ENCODE results near the gene GOLGA6A.

GOLGA6A gene

DNA sequence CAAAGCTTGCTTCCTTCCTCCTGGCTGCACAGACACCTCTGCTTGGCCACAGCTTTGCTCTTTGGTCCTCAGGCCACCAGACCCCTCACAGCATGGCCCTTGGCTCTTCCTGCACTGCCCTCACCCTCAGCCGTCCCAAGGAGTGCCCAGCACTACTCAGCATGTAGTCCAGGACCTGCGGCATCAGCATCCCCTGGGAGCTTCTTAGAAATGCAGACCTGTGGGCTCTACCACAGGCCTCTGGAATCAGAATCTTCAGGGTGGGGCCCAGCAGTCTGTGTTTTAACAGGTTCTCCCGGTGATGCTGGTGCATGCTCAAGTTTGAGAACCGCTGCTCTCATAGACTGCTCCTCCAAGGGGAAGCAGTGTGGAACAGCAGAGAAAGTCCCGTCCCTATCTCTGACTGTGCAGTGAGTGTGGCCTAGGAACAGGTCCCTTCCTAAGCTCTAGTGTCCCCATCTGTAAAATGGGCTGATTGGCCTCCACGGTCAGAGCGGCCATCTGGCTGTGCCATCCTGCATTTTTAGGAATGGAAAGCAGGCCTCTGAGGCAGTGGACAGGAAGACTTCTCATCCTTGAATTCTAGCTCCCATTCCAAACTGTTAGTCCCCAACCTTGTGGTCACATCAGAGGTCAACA is 36.6 kb downstream of the GOLGA6A start:
- Histone ChIP-seq H3K27ac (ENCODE audit: low read length) (no peak overlapping the region), H3K4me1 (ENCODE audit: insufficient read depth, low read length) (peaks cover 5% of the 10 kb centered on the region; the same call in 1 of the 2 replicates), H3K36me3 (ENCODE audit: insufficient read depth, low read depth, low read length) (no peaks in the 10 kb centered on the region), H3K9ac (ENCODE audit: low read depth, low read length) (no peak overlapping the region), H3K9me3 (ENCODE audit: insufficient read depth, low read depth, low read length) (no peaks in the 10 kb centered on the region), H3K27me3 (ENCODE audit: insufficient read depth, low read length) (no peaks in the 10 kb centered on the region), H3K4me3 (ENCODE audit: low read length) (no peak overlapping the region)

DNA sequence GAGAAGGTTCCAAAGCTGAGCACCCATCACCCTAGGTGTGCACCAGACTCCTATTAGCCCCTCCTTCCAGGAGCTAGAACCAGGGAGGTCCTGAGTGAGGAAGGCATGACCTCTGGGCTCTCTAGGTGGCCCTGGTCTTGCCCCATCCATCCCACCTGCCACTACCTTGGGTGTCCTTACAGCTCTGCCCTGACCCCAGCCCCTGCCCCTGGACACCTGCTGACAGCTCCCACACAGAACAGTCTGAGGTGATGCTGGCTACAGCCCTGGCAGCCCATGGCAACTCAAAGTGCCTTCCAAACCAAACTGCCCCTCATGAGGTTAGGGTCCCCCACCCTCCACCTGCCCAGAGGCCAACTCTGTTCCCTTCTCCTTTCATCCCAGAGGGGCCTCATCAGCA is 37.2 kb downstream of the GOLGA6A start:
- Histone ChIP-seq H3K27ac (ENCODE audit: low read length) (no peak overlapping the region), H3K36me3 (ENCODE audit: insufficient read depth, low read depth, low read length) (no peaks in the 10 kb centered on the region), H3K27me3 (ENCODE audit: insufficient read depth, low read length) (no peaks in the 10 kb centered on the region), H3K4me1 (ENCODE audit: insufficient read depth, low read length) (peaks cover 11% of the 10 kb centered on the region), H3K9me3 (ENCODE audit: insufficient read depth, low read depth, low read length) (no peaks in the 10 kb centered on the region), H3K9ac (ENCODE audit: low read depth, low read length) (no peak overlapping the region), H3K4me3 (ENCODE audit: low read length) (no peak overlapping the region)

DNA sequence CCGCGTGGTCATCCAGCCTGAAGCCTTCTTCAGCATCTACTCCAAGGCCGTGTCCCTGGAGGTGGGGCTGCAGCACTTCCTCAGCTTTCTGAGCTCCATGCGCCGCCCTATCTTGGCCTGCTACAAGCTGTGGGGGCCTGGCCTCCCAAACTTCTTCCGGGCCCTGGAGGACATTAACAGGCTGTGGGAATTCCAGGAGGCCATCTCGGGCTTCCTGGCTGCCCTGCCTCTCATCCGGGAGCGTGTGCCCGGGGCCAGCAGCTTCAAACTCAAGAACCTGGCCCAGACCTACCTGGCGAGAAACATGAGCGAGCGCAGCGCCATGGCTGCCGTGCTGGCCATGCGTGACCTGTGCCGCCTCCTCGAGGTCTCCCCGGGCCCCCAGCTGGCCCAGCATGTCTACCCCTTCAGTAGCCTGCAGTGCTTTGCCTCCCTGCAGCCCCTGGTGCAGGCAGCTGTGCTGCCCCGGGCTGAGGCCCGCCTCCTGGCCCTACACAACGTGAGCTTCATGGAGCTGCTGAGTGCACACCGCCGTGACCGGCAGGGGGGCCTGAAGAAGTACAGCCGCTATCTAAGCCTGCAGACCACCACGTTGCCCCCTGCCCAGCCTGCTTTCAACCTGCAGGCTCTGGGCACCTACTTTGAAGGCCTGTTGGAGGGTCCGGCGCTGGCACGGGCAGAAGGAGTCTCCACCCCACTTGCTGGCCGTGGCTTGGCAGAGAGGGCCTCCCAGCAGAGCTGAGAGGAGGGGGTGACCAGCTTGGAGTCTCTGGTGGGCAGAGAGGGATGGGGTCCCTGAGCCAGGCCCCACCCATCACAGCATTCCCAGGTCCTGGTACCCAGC is 37.9 kb downstream of the GOLGA6A start:
- Histone ChIP-seq H3K9me3 (ENCODE audit: insufficient read depth, low read depth, low read length) (no peaks in the 10 kb centered on the region), H3K36me3 (ENCODE audit: insufficient read depth, low read depth, low read length) (no peaks in the 10 kb centered on the region), H3K4me3 (ENCODE audit: low read length) (no peak overlapping the region), H3K4me1 (ENCODE audit: insufficient read depth, low read length) (peaks cover 11% of the 10 kb centered on the region), H3K9ac (ENCODE audit: low read depth, low read length) (no peak overlapping the region), H3K27me3 (ENCODE audit: insufficient read depth, low read length) (no peaks in the 10 kb centered on the region), H3K27ac (ENCODE audit: low read length) (no peak overlapping the region)

DNA sequence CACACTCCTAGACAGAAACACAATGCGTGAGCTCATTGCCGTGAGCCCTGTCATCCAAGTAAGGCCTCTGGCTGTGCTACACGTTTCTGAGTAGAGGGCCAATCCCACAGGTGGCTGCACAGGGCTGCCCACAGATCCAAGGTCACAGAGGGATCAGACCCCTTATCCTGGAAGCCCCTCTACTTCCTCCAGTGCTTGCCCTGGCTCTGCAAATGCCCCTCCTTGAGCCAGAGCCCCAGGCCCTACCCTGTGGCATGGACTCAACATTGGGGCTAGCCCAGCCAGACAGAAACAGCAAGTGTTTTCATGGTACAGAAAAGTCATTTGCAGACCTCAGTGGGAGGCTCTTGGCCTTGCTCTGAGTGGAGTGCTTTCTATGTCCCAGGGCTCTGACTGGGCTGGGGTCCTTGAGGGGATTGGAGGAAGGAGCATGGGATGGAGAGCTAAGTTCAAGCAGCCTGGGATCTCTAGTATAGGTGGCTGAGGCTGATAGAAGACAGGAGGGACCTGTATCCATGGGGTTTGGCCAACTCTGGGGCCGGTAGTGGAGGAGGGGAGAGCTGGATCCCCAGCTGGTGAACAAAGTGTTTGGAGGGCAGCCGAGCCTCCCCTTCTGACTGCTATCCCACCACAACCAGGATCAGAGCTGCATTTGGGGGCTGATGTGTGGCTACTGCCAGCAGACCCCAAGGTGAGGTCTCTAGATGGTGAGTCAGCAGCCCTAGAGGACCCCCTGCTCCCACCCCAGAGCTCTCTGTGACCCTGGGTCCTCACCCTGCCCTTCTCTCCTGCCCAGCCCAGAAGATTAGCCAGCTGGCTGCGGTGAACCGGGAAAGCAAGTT is 38.7 kb downstream of the GOLGA6A start:
- Histone ChIP-seq H3K4me3 (ENCODE audit: low read length) (no peak overlapping the region), H3K9ac (ENCODE audit: low read depth, low read length) (no peak overlapping the region), H3K9me3 (ENCODE audit: insufficient read depth, low read depth, low read length) (no peaks in the 10 kb centered on the region), H3K27me3 (ENCODE audit: insufficient read depth, low read length) (no peaks in the 10 kb centered on the region), H3K36me3 (ENCODE audit: insufficient read depth, low read depth, low read length) (no peaks in the 10 kb centered on the region), H3K4me1 (ENCODE audit: insufficient read depth, low read length) (peaks cover 13% of the 10 kb centered on the region), H3K27ac (ENCODE audit: low read length) (no peak overlapping the region)

DNA sequence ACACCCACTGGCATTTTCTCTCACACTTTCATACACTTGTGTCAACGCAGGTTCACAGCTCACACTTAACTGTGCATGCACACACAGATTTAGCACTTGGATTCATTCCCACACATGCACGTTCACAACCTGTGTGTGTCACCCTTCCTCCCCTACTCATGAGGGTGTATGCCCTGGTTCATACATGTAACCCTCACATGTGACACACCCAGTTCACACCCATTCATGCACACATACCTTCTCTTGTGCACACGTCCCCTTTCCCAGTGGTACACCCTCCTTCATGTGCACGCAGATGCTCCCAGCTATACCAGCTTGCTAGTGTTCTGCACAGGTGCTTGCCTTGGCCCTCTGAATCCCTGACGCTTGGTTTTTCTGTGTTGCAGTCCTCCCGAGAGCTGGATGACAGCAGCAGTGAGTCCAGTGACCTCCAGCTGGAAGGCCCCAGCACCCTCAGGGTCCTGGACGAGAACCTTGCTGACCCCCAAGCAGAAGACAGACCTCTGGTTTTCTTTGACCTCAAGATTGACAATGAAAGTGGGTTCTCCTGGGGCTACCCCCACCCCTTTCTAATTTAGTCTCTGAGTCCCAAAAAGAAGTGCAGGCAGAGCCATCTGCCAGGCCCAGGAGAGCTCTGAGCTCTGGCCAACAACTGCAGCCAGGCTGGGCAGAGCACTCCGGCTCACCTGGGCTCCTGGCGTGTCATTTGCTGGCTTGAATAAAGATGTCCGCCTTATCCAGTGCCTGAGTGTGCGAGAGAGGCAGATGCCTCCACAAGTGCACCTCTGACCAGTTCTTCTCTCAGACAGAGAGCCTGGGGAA is 39.5 kb downstream of the GOLGA6A start:
- Histone ChIP-seq H3K4me1 (ENCODE audit: insufficient read depth, low read length) (peaks cover 10% of the 10 kb centered on the region; the same call in 1 of the 2 replicates), H3K4me3 (ENCODE audit: low read length) (no peak overlapping the region), H3K27me3 (ENCODE audit: insufficient read depth, low read length) (no peaks in the 10 kb centered on the region), H3K9me3 (ENCODE audit: insufficient read depth, low read depth, low read length) (no peaks in the 10 kb centered on the region), H3K27ac (ENCODE audit: low read length) (no peak overlapping the region), H3K9ac (ENCODE audit: low read depth, low read length) (no peak overlapping the region), H3K36me3 (ENCODE audit: insufficient read depth, low read depth, low read length) (no peaks in the 10 kb centered on the region)

DNA sequence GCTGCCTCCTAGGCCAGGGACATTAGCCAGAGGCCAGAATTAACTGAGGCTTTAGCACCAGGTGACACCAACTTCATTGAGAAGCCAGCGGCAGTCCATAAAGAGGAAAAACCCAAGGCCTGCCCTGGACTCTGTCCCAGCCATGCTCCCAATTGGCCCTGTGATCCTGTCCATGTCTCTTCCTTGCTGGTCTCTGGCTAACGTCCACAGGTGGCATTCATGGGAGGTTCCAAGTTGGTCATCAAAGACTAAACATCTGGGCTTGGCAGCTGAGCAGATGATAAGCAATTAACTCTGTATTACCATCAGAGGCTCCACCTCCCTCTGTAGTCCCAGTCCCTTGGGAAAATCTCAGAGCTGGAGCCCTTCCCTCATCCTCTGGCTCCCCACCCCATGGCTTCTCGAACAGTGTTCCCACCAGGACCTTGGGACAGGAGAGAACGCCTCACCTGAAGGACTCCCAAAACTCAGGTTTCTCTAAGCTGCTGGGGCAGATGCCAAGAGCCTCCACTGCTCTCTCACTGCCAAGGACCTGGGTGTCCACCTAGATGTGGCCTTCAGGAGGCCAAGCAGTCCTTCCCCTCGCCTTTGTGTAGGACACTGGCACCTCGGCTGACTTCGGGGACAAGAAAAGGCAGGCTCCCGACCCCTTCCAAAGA is 40.4 kb downstream of the GOLGA6A start:
- H3K27me3 ChIP-seq (ENCODE audit: insufficient read depth, low read length) = no peaks in the 10 kb centered on the region
- H3K36me3 ChIP-seq (ENCODE audit: insufficient read depth, low read depth, low read length) = no peaks in the 10 kb centered on the region
- no peak overlapping the region for H3K9ac ChIP-seq (ENCODE audit: low read depth, low read length)
- H3K9me3 ChIP-seq (ENCODE audit: insufficient read depth, low read depth, low read length) = no peaks in the 10 kb centered on the region
- H3K27ac ChIP-seq (ENCODE audit: low read length) = no peak overlapping the region
- H3K4me1 ChIP-seq (ENCODE audit: insufficient read depth, low read length) = peaks cover 14% of the 10 kb centered on the region
- H3K4me3 ChIP-seq (ENCODE audit: low read length) = no peak overlapping the region

DNA sequence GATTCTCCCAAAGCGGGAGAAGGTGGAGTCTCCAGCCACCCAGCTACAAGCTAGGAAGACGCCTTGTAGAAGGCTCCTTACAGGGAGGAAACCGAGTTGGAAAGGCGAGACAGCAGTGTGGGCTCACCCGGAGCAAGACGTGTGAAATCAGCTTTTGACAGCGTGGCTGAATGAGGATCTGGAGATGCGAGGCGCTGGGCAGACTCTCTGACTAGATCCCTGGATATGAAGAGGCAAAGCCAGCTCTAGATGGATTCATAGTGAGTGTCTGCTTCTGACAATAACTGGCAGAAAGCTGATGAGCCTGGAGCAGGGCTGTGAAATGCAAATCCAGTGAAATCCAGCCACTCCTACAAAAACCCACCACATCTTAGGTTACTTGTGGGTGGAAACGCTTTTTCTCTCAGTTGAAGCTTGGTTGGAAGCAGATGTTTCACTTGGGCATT is 41.0 kb downstream of the GOLGA6A start:
- H3K27me3 ChIP-seq (ENCODE audit: insufficient read depth, low read length) = no peaks in the 10 kb centered on the region
- no peaks in the 10 kb centered on the region for H3K36me3 ChIP-seq (ENCODE audit: insufficient read depth, low read depth, low read length)
- H3K4me3 ChIP-seq (ENCODE audit: low read length) = no peak overlapping the region
- H3K9ac ChIP-seq (ENCODE audit: low read depth, low read length) = no peak overlapping the region
- no peaks in the 10 kb centered on the region for H3K9me3 ChIP-seq (ENCODE audit: insufficient read depth, low read depth, low read length)
- peaks cover 14% of the 10 kb centered on the region for H3K4me1 ChIP-seq (ENCODE audit: insufficient read depth, low read length)
- no peak overlapping the region for H3K27ac ChIP-seq (ENCODE audit: low read length)

DNA sequence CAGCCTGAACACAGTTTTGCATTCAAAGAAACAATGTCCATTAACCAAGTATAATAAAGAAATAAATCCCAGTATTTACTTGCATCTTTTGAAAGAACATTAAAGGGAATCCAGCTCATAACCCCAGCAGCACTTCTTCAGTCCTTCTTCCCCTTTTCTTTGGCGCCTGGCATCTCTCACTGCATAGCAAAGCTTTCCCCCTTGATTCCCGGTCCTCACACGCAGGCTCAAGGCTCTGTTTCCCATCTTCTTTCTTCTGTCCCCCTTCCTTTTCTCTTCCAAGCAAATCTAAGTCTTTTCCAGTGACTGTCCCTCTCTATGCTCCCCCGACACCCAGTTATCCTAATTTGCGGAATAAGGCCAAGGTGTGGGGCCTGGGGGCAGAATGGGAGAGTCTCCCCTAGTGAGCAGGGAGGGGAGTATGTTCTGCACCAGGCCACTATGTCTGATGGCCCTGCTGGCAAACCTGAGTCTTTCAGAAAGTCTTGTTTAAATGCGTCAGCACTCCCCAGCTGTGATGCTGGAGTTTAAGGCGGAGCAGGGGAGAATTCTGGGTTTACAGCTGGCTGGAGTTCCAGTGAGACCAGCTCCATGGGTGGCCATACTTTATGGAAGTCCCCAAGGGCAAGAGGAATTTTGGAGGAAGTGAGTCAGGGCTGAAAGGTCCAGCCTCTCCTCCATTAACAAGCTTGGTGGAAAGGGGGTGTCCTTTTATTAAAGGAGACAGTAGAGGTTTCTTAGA is 42.1 kb downstream of the GOLGA6A start:
- Histone ChIP-seq H3K27me3 (ENCODE audit: insufficient read depth, low read length) (no peaks in the 10 kb centered on the region), H3K27ac (ENCODE audit: low read length) (no peak overlapping the region), H3K4me1 (ENCODE audit: insufficient read depth, low read length) (peaks cover 14% of the 10 kb centered on the region), H3K9me3 (ENCODE audit: insufficient read depth, low read depth, low read length) (no peaks in the 10 kb centered on the region), H3K9ac (ENCODE audit: low read depth, low read length) (no peak overlapping the region), H3K36me3 (ENCODE audit: insufficient read depth, low read depth, low read length) (no peaks in the 10 kb centered on the region), H3K4me3 (ENCODE audit: low read length) (no peak overlapping the region)

DNA sequence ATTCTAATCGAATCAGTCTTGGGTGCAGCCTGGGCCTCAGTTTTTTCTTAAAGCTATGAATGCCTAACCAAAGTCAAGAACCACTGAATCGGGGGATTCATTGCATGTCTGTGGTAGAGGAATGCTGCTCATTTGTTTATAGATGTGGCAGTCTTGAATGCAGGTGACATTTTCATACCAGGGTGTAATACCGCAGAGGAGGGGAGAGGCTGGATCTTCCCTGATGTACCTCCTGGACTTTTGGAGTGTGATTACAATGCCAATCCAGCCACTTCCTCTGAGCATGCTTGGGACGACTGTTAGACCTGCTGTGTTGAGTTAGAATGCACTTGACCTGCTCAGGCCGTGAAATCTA is 42.7 kb downstream of the GOLGA6A start:
- Histone ChIP-seq H3K27ac (ENCODE audit: low read length) (no peak overlapping the region), H3K4me3 (ENCODE audit: low read length) (no peak overlapping the region), H3K4me1 (ENCODE audit: insufficient read depth, low read length) (peaks cover 14% of the 10 kb centered on the region), H3K9me3 (ENCODE audit: insufficient read depth, low read depth, low read length) (no peaks in the 10 kb centered on the region), H3K27me3 (ENCODE audit: insufficient read depth, low read length) (no peaks in the 10 kb centered on the region), H3K36me3 (ENCODE audit: insufficient read depth, low read depth, low read length) (no peaks in the 10 kb centered on the region; the same call in 1 of the 2 replicates), H3K9ac (ENCODE audit: low read depth, low read length) (no peak overlapping the region)
